Measurements from ENCODE around the gene DCHS2. TPM values are rescaled to one million over a fixed set of nuclear protein-coding genes. Genes with fewer than 3 reads are reported as not detected.

The DCHS2 gene
- total RNA-seq, 2 experiments from 2014 or later: 0.16 to 0.22 TPM

GRCh38 chr4:154472858-154473257, 18.7 kb downstream of the DCHS2 start:
- intact Hi-C loops (cut with DNase I, micrococcal nuclease): no loop called here
- no peak for DNase-seq
- H3K4me1 Mint-ChIP-seq (ENCODE audit: low read depth): no peaks in the 10 kb centered on the region
- ATAC-seq (ENCODE audit: poor library complexity): no peak
- ChIA-PET CTCF (no interaction called here), POLR2A (no interaction called here)
- no peaks in the 10 kb centered on the region for H3K36me3 Mint-ChIP-seq (ENCODE audit: low read depth)
- peaks cover 0 to 11% of the 10 kb centered on the region in 2 experiments for H3K27me3 ChIP-seq (ENCODE audit: control insufficient read depth in 1 of 2, insufficient read depth in 2 of 2, low read length in 2 of 2)
- no peak overlapping the region for H3K27ac Mint-ChIP-seq
- H3K4me3 Mint-ChIP-seq: no peak overlapping the region
- no peak for TF ChIP-seq CTCF (IDR thresholded peaks at IDR 0.05)
- H3K27me3 Mint-ChIP-seq: peaks cover 57% of the 10 kb centered on the region
- H3K27ac ChIP-seq (ENCODE audit: low read depth in 1 of 2, low read length in 2 of 2): no peak overlapping the region
- no peaks in the 10 kb centered on the region for H3K9me3 ChIP-seq (ENCODE audit: control insufficient read depth in 1 of 2, insufficient read depth in 1 of 2, low read length in 2 of 2)
- H3K4me3 ChIP-seq (ENCODE audit: low read length): no peak overlapping the region
- no peaks in the 10 kb centered on the region for H3K36me3 ChIP-seq (ENCODE audit: insufficient read depth, low read length)
- no peaks in the 10 kb centered on the region for H3K4me1 ChIP-seq (ENCODE audit: insufficient read depth, low read length)
- no peaks in the 10 kb centered on the region for H3K9me3 Mint-ChIP-seq

DNA sequence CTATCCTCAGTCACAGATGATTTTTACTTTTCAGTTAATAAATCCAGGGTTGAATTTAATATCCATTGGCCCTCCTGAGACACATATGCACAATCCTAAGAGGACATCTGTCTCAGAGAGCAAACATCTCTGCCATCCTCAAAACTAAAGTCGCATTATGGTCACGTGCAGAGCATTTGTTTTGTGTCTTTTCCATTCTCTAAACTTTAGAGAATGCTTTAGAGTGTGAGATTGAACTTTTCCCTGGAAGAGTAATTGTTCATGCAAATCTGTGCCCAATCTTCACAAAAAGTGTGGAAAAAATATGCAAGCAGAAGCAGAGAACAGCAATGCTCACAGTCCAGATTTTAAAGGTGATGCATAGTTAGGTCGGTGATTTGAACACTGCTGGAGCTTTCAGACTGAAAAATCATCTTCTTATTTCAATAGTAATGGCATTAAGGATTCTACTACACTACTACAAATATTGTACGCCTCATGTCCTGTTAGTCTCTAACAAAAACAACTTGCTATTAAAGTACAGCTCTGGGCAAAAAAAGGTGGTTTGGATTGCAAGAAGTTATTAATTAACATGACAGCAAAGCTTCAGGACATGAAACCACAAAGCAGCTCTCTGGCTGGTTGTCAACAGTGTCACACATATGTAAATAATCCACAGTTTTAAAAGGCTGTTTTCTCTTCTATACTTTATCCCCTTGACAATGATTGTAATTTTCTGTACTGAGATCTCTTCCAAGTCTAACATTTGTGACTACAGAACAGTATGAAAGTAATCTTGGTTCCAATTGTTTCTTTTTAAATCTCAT, 19.9 kb downstream of the DCHS2 start:
- peaks cover 49% of the 10 kb centered on the region for H3K27me3 Mint-ChIP-seq
- intact Hi-C loops (cut with DNase I, micrococcal nuclease): no loop called here
- Histone ChIP-seq H3K27ac (ENCODE audit: low read depth in 1 of 2, low read length in 2 of 2) (no peak overlapping the region), H3K36me3 (ENCODE audit: insufficient read depth, low read length) (no peaks in the 10 kb centered on the region), H3K4me1 (ENCODE audit: insufficient read depth, low read length) (no peaks in the 10 kb centered on the region), H3K9me3 (ENCODE audit: control insufficient read depth in 1 of 2, insufficient read depth in 1 of 2, low read length in 2 of 2) (no peaks in the 10 kb centered on the region), H3K4me3 (ENCODE audit: low read length) (no peak overlapping the region), H3K27me3 (ENCODE audit: control insufficient read depth in 1 of 2, insufficient read depth in 2 of 2, low read length in 2 of 2) (peaks cover 0 to 11% of the 10 kb centered on the region in 2 experiments)
- ATAC-seq (ENCODE audit: poor library complexity) (no peak), DNase-seq (no peak)
- no peaks in the 10 kb centered on the region for H3K36me3 Mint-ChIP-seq (ENCODE audit: low read depth)
- H3K4me3 Mint-ChIP-seq: no peak overlapping the region
- no peaks in the 10 kb centered on the region for H3K4me1 Mint-ChIP-seq (ENCODE audit: low read depth)
- H3K27ac Mint-ChIP-seq: no peak overlapping the region
- ChIA-PET POLR2A (no interaction called here), CTCF (no interaction called here)
- no peak for TF ChIP-seq CTCF (IDR thresholded peaks at IDR 0.05)
- no peaks in the 10 kb centered on the region for H3K9me3 Mint-ChIP-seq

DNA sequence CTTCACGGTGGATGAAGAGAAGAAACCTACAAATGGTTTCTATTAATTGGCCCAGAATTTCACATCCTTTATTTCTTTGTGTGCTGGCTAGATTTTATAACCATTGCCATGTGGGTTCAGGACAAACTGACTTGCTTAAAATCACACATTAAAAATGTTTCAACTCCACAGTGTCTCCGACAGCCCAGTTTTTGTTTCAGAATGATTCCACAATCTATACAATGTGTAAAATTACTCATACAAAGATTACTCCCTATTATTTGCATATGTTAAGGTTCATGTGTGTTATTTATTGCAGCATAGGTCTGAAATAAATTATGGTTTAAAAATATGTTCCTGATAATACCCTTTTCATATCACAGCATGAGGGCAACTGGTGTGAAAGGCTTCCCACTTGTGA, 20.6 kb downstream of the DCHS2 start:
- H3K9me3 ChIP-seq (ENCODE audit: control insufficient read depth in 1 of 2, insufficient read depth in 1 of 2, low read length in 2 of 2): no peaks in the 10 kb centered on the region

More for the DNA sequence above, 20.6 kb downstream of the DCHS2 start:
- no peak for DNase-seq
- no peaks in the 10 kb centered on the region for H3K4me1 Mint-ChIP-seq (ENCODE audit: low read depth)
- no peaks in the 10 kb centered on the region for H3K9me3 Mint-ChIP-seq
- intact Hi-C loops (cut with DNase I, micrococcal nuclease): no loop called here
- no peak overlapping the region for H3K27ac ChIP-seq (ENCODE audit: low read depth in 1 of 2, low read length in 2 of 2)
- no peak overlapping the region for H3K27ac Mint-ChIP-seq
- no peak for TF ChIP-seq CTCF (IDR thresholded peaks at IDR 0.05)
- H3K36me3 Mint-ChIP-seq (ENCODE audit: low read depth): no peaks in the 10 kb centered on the region
- H3K27me3 Mint-ChIP-seq: peaks cover 47% of the 10 kb centered on the region
- no peak overlapping the region for H3K4me3 Mint-ChIP-seq
- no peaks in the 10 kb centered on the region for H3K36me3 ChIP-seq (ENCODE audit: insufficient read depth, low read length)
- ChIA-PET POLR2A (no interaction called here), CTCF (no interaction called here)
- no peak overlapping the region for H3K4me3 ChIP-seq (ENCODE audit: low read length)
- H3K4me1 ChIP-seq (ENCODE audit: insufficient read depth, low read length): no peaks in the 10 kb centered on the region
- H3K27me3 ChIP-seq (ENCODE audit: control insufficient read depth in 1 of 2, insufficient read depth in 2 of 2, low read length in 2 of 2): peaks cover 0 to 6% of the 10 kb centered on the region in 2 experiments
- ATAC-seq (ENCODE audit: poor library complexity): no peak
